HG02610 (cell line): ENCODE data around the gene PRDM16.

ENCODE experiments used
- ATAC-seq: cut with Tn5 transposase; IDR thresholded peaks from one replicate; pipeline ENCODE4 v1.9.1; 2021; ENCODE audit warnings: mild to moderate bottlenecking, moderate library complexity; ENCODE audit not compliant: unreplicated experiment

PRDM16 gene

GRCh38 chr1:3452866-3453175, 383.8 kb downstream of the PRDM16 start:
- no peak for ATAC-seq

GRCh38 chr1:3453203-3453761, 384.3 kb downstream of the PRDM16 start:
- no peak for ATAC-seq

DNA sequence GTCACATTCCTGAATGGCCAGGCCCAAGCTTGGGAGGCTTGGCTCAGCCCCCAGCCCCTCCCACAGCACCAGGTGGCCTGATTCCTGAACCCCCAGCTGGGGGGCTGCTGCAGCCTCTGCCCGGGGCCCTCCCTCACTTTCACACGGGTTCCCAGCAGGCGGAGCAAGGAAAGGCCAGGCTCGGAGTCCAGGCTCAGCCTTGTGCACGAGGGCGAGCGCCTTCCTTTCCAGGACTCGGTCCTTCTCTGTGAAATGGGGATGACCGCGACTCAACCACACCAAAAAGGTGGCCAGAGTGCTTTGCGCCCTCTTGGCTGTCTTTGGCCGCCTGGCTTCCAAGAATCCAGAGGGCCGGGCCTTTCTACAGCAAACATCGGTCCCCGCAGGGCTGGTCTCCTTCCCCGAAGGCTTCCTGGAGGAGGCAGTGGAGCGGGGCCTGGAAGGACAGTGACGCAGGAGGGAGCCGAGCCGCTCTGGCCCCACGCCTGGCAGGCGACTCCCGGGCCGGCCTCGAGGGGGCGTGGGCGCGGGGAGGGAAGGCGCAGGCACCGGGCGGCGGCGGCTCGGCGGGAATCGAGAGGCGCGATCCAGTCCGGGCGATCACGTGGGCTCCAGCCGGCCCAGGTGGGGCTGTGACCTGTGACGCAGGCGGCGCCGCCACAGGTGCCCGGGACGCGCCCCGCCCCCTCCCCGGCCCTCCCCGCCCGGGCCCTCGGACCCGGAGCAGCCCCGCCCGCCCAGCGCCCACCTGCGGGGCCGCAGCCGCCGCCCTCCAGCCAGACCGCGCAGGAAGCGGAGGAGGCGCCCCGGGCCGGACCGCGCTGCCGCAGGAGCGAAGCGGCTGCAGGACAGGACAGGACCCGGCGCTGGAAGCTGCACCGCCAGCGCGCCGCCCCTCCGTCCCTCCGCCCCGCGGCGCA, 385.1 kb downstream of the PRDM16 start, which contains the start of gene ARHGEF16:
Gene ARHGEF16 (plus strand): TSS at position 775 of the 920 bp plus-strand sequence. CDS start 8,420 bp downstream, outside the sequence.
- no peak for ATAC-seq

DNA sequence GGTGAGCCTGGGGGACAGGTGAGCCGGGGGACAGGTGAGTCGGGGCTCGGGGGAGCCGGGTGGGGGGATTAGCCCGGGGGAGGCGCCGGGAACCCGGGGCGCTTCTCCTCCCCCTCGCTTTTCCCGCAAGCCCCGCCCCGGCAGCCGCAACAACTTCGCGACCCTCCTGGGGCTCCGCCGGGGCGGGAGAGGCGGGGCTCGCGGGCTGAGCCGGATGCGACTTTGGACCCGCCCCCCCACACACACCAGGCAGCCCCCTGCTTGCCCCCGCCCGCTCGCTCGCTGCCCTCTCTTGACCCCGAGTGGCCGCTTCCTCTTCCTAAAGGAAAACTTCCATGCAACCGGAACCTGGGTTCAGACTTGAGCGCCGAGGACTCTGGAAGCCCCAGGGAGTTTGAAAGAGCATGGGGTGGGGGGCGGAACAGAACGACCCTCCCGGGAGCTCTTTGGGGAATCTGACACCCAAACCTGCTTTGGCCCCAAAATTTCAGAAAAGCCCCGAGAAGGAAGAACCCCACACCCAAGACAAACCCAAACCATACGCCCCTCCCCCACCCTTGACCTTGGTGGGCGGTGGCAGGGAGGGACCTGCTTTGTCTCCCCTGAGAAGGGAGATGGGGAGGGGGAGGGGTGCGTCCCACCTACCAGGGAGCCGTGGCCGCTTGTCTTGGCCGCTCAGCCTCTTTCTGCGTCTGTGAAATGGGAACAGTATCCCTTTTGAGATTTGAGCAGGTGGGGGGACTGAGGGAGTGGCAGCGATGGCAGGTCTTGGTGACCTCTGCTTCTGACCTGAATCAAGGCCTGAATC, 386.0 kb downstream of the PRDM16 start:
- ATAC-seq: no peak

GRCh38 chr1:3455670-3456448, 386.9 kb downstream of the PRDM16 start:
- no peak for ATAC-seq

GRCh38 chr1:3456449-3456963, 387.5 kb downstream of the PRDM16 start:
- no peak for ATAC-seq

GRCh38 chr1:3456964-3457909, 388.2 kb downstream of the PRDM16 start:
- no peak for ATAC-seq

DNA sequence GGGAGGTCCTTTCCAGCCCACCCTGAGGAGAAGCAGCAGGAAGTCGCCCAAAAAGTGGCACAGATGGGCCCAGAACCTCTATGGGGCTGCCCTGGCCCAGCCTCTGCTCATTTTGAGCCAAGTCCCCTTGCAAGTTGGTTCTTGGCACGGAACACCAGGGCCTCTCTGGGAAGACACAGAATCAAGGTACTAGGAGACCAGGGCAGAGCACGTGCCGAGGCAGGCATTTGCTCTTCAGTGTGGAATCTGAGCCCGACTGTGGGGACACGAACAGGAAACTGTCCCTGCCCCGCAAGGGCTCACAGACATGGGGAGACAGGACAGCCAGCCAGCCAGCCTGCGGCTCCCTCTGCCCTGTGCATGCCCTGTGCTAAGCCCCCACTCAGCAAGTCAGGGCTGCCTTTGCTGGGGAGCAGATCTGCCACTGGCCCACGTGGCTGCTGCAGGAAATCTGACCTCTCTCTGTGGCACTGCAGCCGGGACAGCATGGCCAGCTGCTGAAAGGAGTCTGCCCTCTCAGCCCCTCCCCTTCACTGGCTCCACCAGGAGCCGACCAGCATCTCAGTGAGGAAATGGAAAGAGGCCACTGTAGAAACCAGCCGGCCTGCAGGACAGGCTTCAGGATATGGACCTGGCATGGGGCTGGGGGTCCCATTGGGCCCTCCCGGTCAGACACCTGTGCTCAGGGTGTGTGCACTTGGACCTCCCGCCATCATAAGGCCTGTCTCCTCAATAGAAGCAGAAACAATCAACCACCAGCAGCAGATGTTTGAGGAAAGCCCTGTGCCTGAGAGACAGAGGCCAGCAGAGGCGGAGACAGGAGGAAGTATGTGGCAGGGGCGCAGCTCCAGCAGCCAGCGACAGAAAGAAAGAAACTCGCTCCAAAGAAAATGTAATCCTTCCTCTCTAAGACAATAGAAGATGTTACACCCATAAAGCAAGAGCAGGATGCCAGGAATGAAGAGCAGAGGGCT, 389.2 kb downstream of the PRDM16 start:
- ATAC-seq: no peak

DNA sequence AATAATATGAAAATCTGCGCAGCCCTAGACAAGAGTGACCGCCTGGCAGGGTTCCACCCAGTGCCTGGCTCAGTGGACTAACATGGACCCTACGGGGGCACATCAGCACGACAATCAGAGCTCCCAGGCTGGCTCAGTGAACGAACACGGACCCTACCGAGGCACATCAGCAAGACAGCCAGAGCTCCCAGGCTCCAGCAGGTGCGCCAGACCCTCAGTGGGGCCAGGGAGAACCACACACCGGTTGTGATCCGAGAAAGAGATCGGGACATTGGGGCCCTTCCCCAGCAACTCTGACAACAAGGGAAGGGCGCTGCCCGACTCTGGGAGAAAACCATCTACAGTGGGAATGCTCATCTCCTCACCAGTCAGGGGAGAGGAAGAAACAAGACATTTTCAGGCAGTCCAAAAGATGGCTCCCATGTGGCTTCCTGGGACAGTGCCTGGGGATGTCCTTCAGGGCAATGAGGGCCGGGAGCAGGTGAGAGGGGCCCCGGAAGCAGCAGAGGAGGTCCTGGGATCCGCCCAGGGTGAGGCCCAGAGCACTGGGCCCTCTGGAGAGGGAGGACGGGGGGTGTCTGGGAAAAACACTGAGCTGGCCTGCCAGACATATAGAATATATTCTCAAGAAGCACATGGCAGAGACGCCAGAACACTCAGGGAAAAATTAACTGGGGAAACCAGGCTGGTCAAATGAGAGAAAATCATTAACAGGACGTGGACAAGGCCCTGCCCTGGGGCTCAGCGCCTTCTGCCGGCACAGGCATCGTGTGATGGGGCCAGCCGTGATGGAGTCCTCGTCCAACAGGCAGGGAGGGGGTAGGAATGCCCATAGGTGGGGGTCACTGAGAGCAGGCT, 390.3 kb downstream of the PRDM16 start:
- no peak for ATAC-seq

DNA sequence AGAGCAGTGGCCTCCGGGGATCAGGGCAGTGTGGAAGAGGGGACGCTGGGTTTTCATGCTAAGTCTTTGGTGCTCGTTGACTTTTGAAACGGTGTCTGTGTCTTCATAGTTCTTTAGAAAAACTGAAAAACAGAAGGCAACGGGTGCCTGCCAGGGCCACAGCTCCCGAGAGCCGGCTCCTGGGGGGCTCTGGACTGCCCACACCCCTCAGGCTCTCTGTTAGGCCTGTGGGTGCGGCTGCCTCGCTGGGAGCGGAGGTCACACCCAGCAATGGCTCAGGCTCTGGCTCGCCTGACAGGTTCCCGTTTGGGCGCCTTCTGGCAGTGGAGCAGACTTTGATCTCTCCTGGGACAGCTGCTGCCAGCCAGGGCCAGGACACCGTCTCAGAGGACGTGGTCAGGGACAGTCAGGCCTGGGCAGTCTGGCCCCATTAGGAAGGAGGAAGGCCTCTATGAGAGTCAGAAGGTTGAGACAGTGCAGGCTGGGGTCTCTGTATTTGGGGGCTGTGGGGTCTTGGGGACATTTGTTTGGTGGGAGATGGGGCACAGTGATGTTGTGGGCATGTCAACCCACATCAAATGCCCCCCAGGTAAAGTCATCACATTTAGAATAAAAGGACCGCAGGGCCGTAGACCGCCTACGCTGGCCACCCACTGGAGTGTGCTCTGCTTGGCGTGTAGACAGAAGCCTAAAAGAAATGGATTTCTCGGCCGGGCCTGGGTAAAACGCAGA, 391.1 kb downstream of the PRDM16 start:
- no peak for ATAC-seq

- ATAC-seq: no peak
These were observed 391.7 kb downstream of the PRDM16 start for GRCh38 chr1:3460672-3461131.

GRCh38 chr1:3461238-3461933, 392.4 kb downstream of the PRDM16 start:
- no peak for ATAC-seq

GRCh38 chr1:3461934-3462275, 392.9 kb downstream of the PRDM16 start:
- ATAC-seq: no peak

- no peak for ATAC-seq
These were observed 393.5 kb downstream of the PRDM16 start for GRCh38 chr1:3462356-3463012.

DNA sequence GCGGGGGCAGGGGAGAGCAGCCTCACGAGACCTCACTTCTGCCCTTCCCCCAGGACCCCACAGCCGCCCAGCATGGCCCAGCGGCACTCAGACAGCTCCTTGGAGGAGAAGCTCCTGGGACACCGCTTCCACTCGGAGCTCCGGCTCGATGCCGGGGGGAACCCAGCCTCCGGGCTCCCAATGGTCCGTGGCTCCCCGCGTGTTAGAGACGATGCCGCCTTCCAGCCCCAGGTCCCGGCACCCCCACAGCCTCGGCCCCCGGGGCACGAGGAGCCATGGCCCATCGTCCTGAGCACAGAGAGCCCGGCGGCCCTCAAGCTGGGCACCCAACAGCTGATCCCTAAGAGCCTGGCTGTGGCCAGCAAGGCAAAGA, 394.0 kb downstream of the PRDM16 start:
- no peak for ATAC-seq

- no peak for ATAC-seq
These were observed 394.4 kb downstream of the PRDM16 start for GRCh38 chr1:3463408-3463863.
